WTC11 (cell line): ENCODE measurements around the gene COL9A1. TPM values are rescaled to one million over a fixed set of nuclear protein-coding genes. Genes with fewer than 3 reads are reported as not detected.

Source experiments
- ATAC-seq: fragments of 200-7000 bp; cut with Tn5 transposase; 2 replicates; pipeline ENCODE4 v1.10.0; 2021; ENCODE audit warnings: mild to moderate bottlenecking, moderate library complexity
- CTCF ChIA-PET: fragments of 300-600 bp; sonication (Branson Sonifier 250); formaldehyde crosslinking; loops from one replicate; lab custom pipeline; 2021; ENCODE audit warnings: antibody characterized with exemption; lab: Charles Lee
- POLR2A ChIA-PET: fragments of 350-600 bp; sonication (Branson Sonifier 250); formaldehyde crosslinking; loops from one replicate; lab custom pipeline; 2021; ENCODE audit warnings: antibody characterized with exemption; lab: Charles Lee
- DNase-seq: peaks from one replicate; pipeline ENCODE4 v3.0.0; 2021; ENCODE audit warnings: low spot score
- H3K27ac Mint-ChIP-seq: 2 replicates; pipeline ENCODE4 v1.8.0; 2021; ENCODE audit warnings: mixed read lengths
- H3K27me3 Mint-ChIP-seq: 2 replicates; pipeline ENCODE4 v1.8.0; 2021; ENCODE audit warnings: low read depth, mild to moderate bottlenecking, moderate library complexity, mixed read lengths
- H3K36me3 Mint-ChIP-seq: 2 replicates; pipeline ENCODE4 v1.8.0; 2021; ENCODE audit warnings: mixed read lengths
- H3K4me1 Mint-ChIP-seq: 2 replicates; pipeline ENCODE4 v1.8.0; 2022; ENCODE audit warnings: mixed read lengths
- H3K4me3 Mint-ChIP-seq: 2 replicates; pipeline ENCODE4 v1.8.0; 2021; ENCODE audit warnings: mild to moderate bottlenecking, moderate library complexity, mixed read lengths
- H3K9me3 Mint-ChIP-seq: 2 replicates; pipeline ENCODE4 v1.8.0; 2021; ENCODE audit warnings: mixed read lengths
- FOXK1 ChIP-seq: sonication (generic); formaldehyde crosslinking; IDR thresholded peaks from 2 replicates; pipeline ENCODE4 v1.8.0; 2022; ENCODE audit warnings: mild to moderate bottlenecking, moderate library complexity, missing genetic modification reagents
- HMGA2 ChIP-seq: fragments of 250-450 bp; sonication (Bioruptor Pico); IDR thresholded peaks from 2 replicates; pipeline ENCODE4 v1.4.0; 2021; ENCODE audit warnings: mild to moderate bottlenecking, moderate library complexity
- JUN ChIP-seq: sonication (generic); formaldehyde crosslinking; IDR thresholded peaks from 2 replicates; pipeline ENCODE4 v1.8.0; 2023; ENCODE audit warnings: mild to moderate bottlenecking, missing genetic modification reagents
- NFYB ChIP-seq: sonication (generic); formaldehyde crosslinking; conservative IDR thresholded peaks from 2 replicates; pipeline ENCODE4 v1.8.0; 2022; ENCODE audit warnings: low read depth, missing genetic modification reagents
- OVOL2 ChIP-seq: fragments of 250-450 bp; sonication (Bioruptor Pico); IDR thresholded peaks from 2 replicates; pipeline ENCODE4 v1.9.0; 2021; ENCODE audit warnings: mild to moderate bottlenecking, borderline replicate concordance
- SMAD3 ChIP-seq: sonication (generic); formaldehyde crosslinking; IDR thresholded peaks from 2 replicates; pipeline ENCODE4 v1.8.0; 2022; ENCODE audit warnings: missing genetic modification reagents, mild to moderate bottlenecking, borderline replicate concordance
- TEAD4 ChIP-seq: sonication (generic); formaldehyde crosslinking; IDR thresholded peaks from 2 replicates; pipeline ENCODE4 v1.8.0; 2022; ENCODE audit warnings: mild to moderate bottlenecking, missing genetic modification reagents
- ZNF263 ChIP-seq: sonication (generic); formaldehyde crosslinking; IDR thresholded peaks from 2 replicates; pipeline ENCODE4 v1.8.1; 2022; ENCODE audit warnings: low read depth, mild to moderate bottlenecking, moderate library complexity, missing genetic modification reagents
- ZNF425 ChIP-seq: fragments of 250-450 bp; sonication (Bioruptor Pico); conservative IDR thresholded peaks from 2 replicates; pipeline ENCODE4 v1.9.0; 2021; ENCODE audit warnings: mild to moderate bottlenecking
- ZNF512 ChIP-seq: sonication (generic); formaldehyde crosslinking; IDR thresholded peaks from 2 replicates; pipeline ENCODE4 v1.8.1; 2022; ENCODE audit warnings: missing genetic modification reagents, borderline replicate concordance
- ZNF671 ChIP-seq: fragments of 250-450 bp; sonication (Bioruptor Pico); IDR thresholded peaks from 2 replicates; pipeline ENCODE4 v1.8.0; 2021; ENCODE audit warnings: mild to moderate bottlenecking
- total RNA-seq: library from RNA; stranded (reverse); gene quantifications from 3 replicates; pipeline ENCODE4 v1.2.3, GENCODE V29; 2021
- TF ChIP-seq, protein P1 (sequence below): sonication (generic); formaldehyde crosslinking; IDR thresholded peaks from 2 replicates; pipeline ENCODE4 v1.8.0; 2023; ENCODE audit warnings: mild to moderate bottlenecking, missing genetic modification reagents
- TF ChIP-seq, protein P2 (sequence below): fragments of 200-600 bp; IDR thresholded peaks from 2 replicates; pipeline ENCODE4 v1.8.0; 2022; ENCODE audit warnings: antibody characterized with exemption
- TF ChIP-seq, protein P3 (sequence below): sonication (generic); formaldehyde crosslinking; IDR thresholded peaks from 2 replicates; pipeline ENCODE4 v1.8.1; 2022; ENCODE audit warnings: low read depth, mild to moderate bottlenecking, moderate library complexity, missing genetic modification reagents, borderline replicate concordance
- TF ChIP-seq, protein P4 (sequence below): sonication (generic); formaldehyde crosslinking; IDR thresholded peaks from 2 replicates; pipeline ENCODE4 v1.8.1; 2022; ENCODE audit warnings: mild to moderate bottlenecking, missing genetic modification reagents, moderate library complexity, borderline replicate concordance

COL9A1 gene
- total RNA-seq, 1 experiment from 2014 or later, result 9.0 TPM

GRCh38 chr6:70171236-70171635, 131.6 kb downstream of the COL9A1 start:
- Mint-ChIP-seq H3K36me3 (no peaks in the 10 kb centered on the region), H3K4me1 (peaks cover under 1% of the 10 kb centered on the region), H3K9me3 (no peaks in the 10 kb centered on the region), H3K27ac (no peak overlapping the region), H3K27me3 (no peaks in the 10 kb centered on the region; the same call in 1 of the 2 replicates), H3K4me3 (no peak overlapping the region)
- CTCF ChIA-PET, result interaction anchor here (0.8 kb wide), 1 partner anchor 23 kb away, joined by 3 read pairs; no protein-coding TSS in a partner anchor
- TF ChIP-seq JUN (CRISPR knock-in tag) (no peak), FOXK1 (CRISPR knock-in tag) (no peak), SMAD3 (CRISPR knock-in tag) (no peak), ZNF512 (CRISPR knock-in tag) (no peak), HMGA2 (CRISPR knock-in tag) (no peak), TEAD4 (CRISPR knock-in tag) (no peak), ZNF263 (CRISPR knock-in tag) (no peak), ZNF671 (CRISPR knock-in tag) (no peak), OVOL2 (no peak), NFYB (no peak), ZNF425 (CRISPR knock-in tag) (no peak)
- TF ChIP-seq, protein P1, sequence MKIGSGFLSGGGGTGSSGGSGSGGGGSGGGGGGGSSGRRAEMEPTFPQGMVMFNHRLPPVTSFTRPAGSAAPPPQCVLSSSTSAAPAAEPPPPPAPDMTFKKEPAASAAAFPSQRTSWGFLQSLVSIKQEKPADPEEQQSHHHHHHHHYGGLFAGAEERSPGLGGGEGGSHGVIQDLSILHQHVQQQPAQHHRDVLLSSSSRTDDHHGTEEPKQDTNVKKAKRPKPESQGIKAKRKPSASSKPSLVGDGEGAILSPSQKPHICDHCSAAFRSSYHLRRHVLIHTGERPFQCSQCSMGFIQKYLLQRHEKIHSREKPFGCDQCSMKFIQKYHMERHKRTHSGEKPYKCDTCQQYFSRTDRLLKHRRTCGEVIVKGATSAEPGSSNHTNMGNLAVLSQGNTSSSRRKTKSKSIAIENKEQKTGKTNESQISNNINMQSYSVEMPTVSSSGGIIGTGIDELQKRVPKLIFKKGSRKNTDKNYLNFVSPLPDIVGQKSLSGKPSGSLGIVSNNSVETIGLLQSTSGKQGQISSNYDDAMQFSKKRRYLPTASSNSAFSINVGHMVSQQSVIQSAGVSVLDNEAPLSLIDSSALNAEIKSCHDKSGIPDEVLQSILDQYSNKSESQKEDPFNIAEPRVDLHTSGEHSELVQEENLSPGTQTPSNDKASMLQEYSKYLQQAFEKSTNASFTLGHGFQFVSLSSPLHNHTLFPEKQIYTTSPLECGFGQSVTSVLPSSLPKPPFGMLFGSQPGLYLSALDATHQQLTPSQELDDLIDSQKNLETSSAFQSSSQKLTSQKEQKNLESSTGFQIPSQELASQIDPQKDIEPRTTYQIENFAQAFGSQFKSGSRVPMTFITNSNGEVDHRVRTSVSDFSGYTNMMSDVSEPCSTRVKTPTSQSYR (CRISPR knock-in tag), result no peak
- TF ChIP-seq, protein P2, sequence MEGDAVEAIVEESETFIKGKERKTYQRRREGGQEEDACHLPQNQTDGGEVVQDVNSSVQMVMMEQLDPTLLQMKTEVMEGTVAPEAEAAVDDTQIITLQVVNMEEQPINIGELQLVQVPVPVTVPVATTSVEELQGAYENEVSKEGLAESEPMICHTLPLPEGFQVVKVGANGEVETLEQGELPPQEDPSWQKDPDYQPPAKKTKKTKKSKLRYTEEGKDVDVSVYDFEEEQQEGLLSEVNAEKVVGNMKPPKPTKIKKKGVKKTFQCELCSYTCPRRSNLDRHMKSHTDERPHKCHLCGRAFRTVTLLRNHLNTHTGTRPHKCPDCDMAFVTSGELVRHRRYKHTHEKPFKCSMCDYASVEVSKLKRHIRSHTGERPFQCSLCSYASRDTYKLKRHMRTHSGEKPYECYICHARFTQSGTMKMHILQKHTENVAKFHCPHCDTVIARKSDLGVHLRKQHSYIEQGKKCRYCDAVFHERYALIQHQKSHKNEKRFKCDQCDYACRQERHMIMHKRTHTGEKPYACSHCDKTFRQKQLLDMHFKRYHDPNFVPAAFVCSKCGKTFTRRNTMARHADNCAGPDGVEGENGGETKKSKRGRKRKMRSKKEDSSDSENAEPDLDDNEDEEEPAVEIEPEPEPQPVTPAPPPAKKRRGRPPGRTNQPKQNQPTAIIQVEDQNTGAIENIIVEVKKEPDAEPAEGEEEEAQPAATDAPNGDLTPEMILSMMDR, result no peak
- TF ChIP-seq, protein P3, sequence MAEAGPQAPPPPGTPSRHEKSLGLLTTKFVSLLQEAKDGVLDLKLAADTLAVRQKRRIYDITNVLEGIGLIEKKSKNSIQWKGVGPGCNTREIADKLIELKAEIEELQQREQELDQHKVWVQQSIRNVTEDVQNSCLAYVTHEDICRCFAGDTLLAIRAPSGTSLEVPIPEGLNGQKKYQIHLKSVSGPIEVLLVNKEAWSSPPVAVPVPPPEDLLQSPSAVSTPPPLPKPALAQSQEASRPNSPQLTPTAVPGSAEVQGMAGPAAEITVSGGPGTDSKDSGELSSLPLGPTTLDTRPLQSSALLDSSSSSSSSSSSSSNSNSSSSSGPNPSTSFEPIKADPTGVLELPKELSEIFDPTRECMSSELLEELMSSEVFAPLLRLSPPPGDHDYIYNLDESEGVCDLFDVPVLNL (CRISPR knock-in tag), result no peak
- TF ChIP-seq, protein P4, sequence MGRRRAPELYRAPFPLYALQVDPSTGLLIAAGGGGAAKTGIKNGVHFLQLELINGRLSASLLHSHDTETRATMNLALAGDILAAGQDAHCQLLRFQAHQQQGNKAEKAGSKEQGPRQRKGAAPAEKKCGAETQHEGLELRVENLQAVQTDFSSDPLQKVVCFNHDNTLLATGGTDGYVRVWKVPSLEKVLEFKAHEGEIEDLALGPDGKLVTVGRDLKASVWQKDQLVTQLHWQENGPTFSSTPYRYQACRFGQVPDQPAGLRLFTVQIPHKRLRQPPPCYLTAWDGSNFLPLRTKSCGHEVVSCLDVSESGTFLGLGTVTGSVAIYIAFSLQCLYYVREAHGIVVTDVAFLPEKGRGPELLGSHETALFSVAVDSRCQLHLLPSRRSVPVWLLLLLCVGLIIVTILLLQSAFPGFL (CRISPR knock-in tag), result no peak
- DNase-seq, result no peak
- ATAC-seq, result no peak
- POLR2A ChIA-PET, result no interaction called here
